Gastrocnemius medialis (tissue), 4 donors: ENCODE results near the gene MEIS2. TPM values are rescaled to one million over a fixed set of nuclear protein-coding genes. Genes with fewer than 3 reads are reported as not detected.

Experiments used
- ATAC-seq, 2 donors: fragments of 150-250 bp; one replicate each; pipeline ENCODE4 v1.9.1; 2016
- DNase-seq, 2 donors: peaks; one replicate each; pipeline ENCODE4 v3.0.0-alpha.2; 2019
- H3K27ac ChIP-seq, 4 donors: fragments of 200-600 bp; sonication (generic); 1 replicate in 1 of 4; 2 replicates in 3 of 4; pipeline ENCODE4 v1.5.1; 2016 to 2018; ENCODE audit warnings: mild to moderate bottlenecking in 2 of 4, moderate library complexity in 1 of 4
- H3K27me3 ChIP-seq, 3 donors: fragments of 200-600 bp; sonication (generic) in 2 of 3; 1 replicate in 1 of 3; 2 replicates in 2 of 3; pipeline versions ENCODE4 v1.5.1 to v1.6.0; 2016 to 2019; ENCODE audit warnings: mild to moderate bottlenecking in 1 of 3, moderate library complexity in 1 of 3
- H3K36me3 ChIP-seq, 2 donors: fragments of 200-600 bp; sonication (generic) in 1 of 2; one replicate each; pipeline ENCODE4 v1.5.1; 2017 to 2018
- H3K4me1 ChIP-seq, 2 donors: fragments of 200-600 bp; sonication (generic) in 1 of 2; one replicate each; pipeline ENCODE4 v1.5.1; 2016 to 2017; ENCODE audit warnings: mild to moderate bottlenecking in 2 of 2
- H3K4me3 ChIP-seq, 4 donors: fragments of 200-600 bp; sonication (generic) in 3 of 4; 1 replicate in 1 of 4; 2 replicates in 3 of 4; pipeline ENCODE4 v1.5.1; 2016 to 2019; ENCODE audit warnings: mild to moderate bottlenecking in 2 of 4
- H3K9me3 ChIP-seq, 3 donors: fragments of 200-600 bp; sonication (generic) in 2 of 3; 1 replicate in 1 of 3; 2 replicates in 2 of 3; pipeline ENCODE4 v1.5.1; 2016 to 2019
- CTCF ChIP-seq, 5 experiments: fragments of 450-650 bp in 3 of 5; fragments of 200-600 bp in 2 of 5; sonication (generic) in 2 of 5; IDR thresholded peaks in 4 of 5; conservative IDR thresholded peaks in 1 of 5; 1 replicate in 4 of 5; 2 replicates in 1 of 5; pipeline ENCODE4 v1.5.1; 2016 to 2019; ENCODE audit warnings: antibody characterized with exemption in 5 of 5, mild to moderate bottlenecking in 3 of 5, moderate library complexity in 3 of 5
- POLR2A ChIP-seq, 2 donors: fragments of 450-650 bp; IDR thresholded peaks; one replicate each; pipeline ENCODE4 v1.6.1; 2017; ENCODE audit warnings: antibody characterized with exemption in 2 of 2, mild to moderate bottlenecking in 2 of 2, moderate library complexity in 2 of 2
- in situ Hi-C, 4 donors: fragments of 200-750 bp; cut with MboI; loops; one replicate each; pipeline versions ENCODE4 v1.15.0 to v1.8.0; 2017; ENCODE audit warnings: low sequenced_read_pairs in 4 of 4
- intact Hi-C: fragments of 100-400 bp; cut with DNase I; formaldehyde crosslinking; loops from one replicate; pipeline ENCODE4 v1.15.1; 2023; ENCODE audit warnings: low total_unique reads
- total RNA-seq, 4 donors: library from RNA; depleted of rRNA; stranded (reverse); fragments of >200 nt; gene quantifications; one replicate each; pipeline versions ENCODE4 v1.1.0 to v1.2.3, GENCODE V29; 2016

Gene MEIS2
- total RNA-seq, 4 donors from 2014 or later = 0.31 to 1.8 (median 0.40) TPM; not detected in 1

- Histone ChIP-seq H3K27ac (no peak overlapping the region), H3K36me3 (no peaks in the 10 kb centered on the region), H3K27me3 (no peaks in the 10 kb centered on the region), H3K4me1 (no peaks in the 10 kb centered on the region), H3K4me3 (no peak overlapping the region), H3K9me3 (no peaks in the 10 kb centered on the region)
- DNase-seq = no peak
- intact Hi-C loops (no loop called here), in situ Hi-C loops (no loop called here)
- no peak for ATAC-seq
- TF ChIP-seq POLR2A (IDR thresholded peaks at IDR 0.05) (no peak), CTCF (IDR thresholded peaks at IDR 0.05 in 4 of 5, conservative IDR thresholded peaks at IDR 0.05 in 1 of 5) (no peak)
These were observed 42.0 kb upstream of the MEIS2 start for GRCh38 chr15:37142371-37142770.

GRCh38 chr15:37140531-37141058, 40.2 kb upstream of the MEIS2 start:
- Histone ChIP-seq H3K36me3 (no peaks in the 10 kb centered on the region), H3K27me3 (no peaks in the 10 kb centered on the region), H3K4me3 (no peak overlapping the region), H3K4me1 (no peaks in the 10 kb centered on the region), H3K27ac (no peak overlapping the region), H3K9me3 (no peaks in the 10 kb centered on the region)
- in situ Hi-C loops = no loop called here
- DNase-seq (no peak), ATAC-seq (no peak)
- intact Hi-C loops = no loop called here
- no peak for TF ChIP-seq CTCF (IDR thresholded peaks at IDR 0.05 in 4 of 5, conservative IDR thresholded peaks at IDR 0.05 in 1 of 5)
- TF ChIP-seq POLR2A (IDR thresholded peaks at IDR 0.05) = no peak

DNA sequence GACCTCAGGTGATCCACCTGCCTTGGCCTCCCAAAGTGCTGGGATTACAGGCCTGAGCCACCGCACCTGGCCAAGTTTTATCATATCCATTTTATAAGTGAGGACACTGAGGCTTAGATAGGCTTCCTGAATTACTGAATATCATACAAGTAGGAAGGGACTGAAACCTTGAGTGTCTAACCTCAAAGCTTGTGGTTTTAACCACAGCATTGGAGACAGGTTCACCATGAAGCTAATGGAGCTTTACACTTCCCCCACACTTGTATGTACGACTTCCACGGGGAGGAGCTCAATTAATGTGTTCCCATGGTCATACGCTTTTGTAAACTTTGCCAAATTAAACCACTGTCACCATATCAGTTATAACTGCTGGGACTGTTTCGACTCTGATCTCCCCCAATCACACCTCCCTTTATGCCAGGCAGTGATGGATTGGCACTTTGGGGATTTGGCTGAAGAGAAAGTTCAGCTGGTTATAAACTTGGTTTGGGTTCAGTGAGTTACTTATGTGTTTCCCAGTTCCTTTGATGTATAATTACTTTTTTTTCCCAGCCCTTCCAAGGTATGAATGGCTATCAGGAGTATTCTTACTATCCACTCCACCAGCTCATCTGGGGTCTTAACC, 38.4 kb upstream of the MEIS2 start:
- Histone ChIP-seq H3K36me3 (no peaks in the 10 kb centered on the region), H3K27me3 (no peaks in the 10 kb centered on the region), H3K27ac (no peak overlapping the region), H3K9me3 (no peaks in the 10 kb centered on the region), H3K4me3 (no peak overlapping the region), H3K4me1 (no peaks in the 10 kb centered on the region)
- TF ChIP-seq CTCF (IDR thresholded peaks at IDR 0.05 in 4 of 5, conservative IDR thresholded peaks at IDR 0.05 in 1 of 5) (no peak), POLR2A (IDR thresholded peaks at IDR 0.05) (no peak)
- in situ Hi-C loops (no loop called here), intact Hi-C loops (loop anchor here (10.0 kb wide), 1 partner anchor 254 kb away; no protein-coding TSS in a partner anchor)
- no peak for ATAC-seq
- DNase-seq = no peak

GRCh38 chr15:37137221-37137620, 36.9 kb upstream of the MEIS2 start:
- intact Hi-C loops (loop anchor here (10.0 kb wide), 1 partner anchor 252 kb away; no protein-coding TSS in a partner anchor), in situ Hi-C loops (no loop called here)
- Histone ChIP-seq H3K4me1 (no peaks in the 10 kb centered on the region), H3K27me3 (no peaks in the 10 kb centered on the region), H3K9me3 (no peaks in the 10 kb centered on the region), H3K4me3 (no peak overlapping the region), H3K27ac (no peak overlapping the region), H3K36me3 (no peaks in the 10 kb centered on the region)
- TF ChIP-seq CTCF (IDR thresholded peaks at IDR 0.05 in 4 of 5, conservative IDR thresholded peaks at IDR 0.05 in 1 of 5) = no peak
- no peak for TF ChIP-seq POLR2A (IDR thresholded peaks at IDR 0.05)
- DNase-seq (no peak), ATAC-seq (no peak)
